SK-MEL-5 (cell line): ENCODE data around the gene MSH5. TPM values are rescaled to one million over a fixed set of nuclear protein-coding genes. Genes with fewer than 3 reads are reported as not detected.

Experiments
- DNase-seq: peaks from one replicate; pipeline ENCODE4 v3.0.0-alpha.2; 2016; ENCODE audit warnings: low read depth, low spot score
- in situ Hi-C: cut with HindIII; loops from 2 replicates; pipeline ENCODE4 v1.10.0; 2016; ENCODE audit warnings: low sequenced_read_pairs, high pct_unique_total_duplicates, low pct_unique_long_range_greater_than_20kb
- total RNA-seq: library from RNA; depleted of rRNA; stranded (reverse); fragments of >200 nt; shearing (Covaris generic); gene quantifications from 2 replicates; pipeline ENCODE4 v1.2.3, GENCODE V29; 2014

MSH5 gene
- total RNA-seq, 1 experiment from 2014 or later = 16.1 TPM

DNA sequence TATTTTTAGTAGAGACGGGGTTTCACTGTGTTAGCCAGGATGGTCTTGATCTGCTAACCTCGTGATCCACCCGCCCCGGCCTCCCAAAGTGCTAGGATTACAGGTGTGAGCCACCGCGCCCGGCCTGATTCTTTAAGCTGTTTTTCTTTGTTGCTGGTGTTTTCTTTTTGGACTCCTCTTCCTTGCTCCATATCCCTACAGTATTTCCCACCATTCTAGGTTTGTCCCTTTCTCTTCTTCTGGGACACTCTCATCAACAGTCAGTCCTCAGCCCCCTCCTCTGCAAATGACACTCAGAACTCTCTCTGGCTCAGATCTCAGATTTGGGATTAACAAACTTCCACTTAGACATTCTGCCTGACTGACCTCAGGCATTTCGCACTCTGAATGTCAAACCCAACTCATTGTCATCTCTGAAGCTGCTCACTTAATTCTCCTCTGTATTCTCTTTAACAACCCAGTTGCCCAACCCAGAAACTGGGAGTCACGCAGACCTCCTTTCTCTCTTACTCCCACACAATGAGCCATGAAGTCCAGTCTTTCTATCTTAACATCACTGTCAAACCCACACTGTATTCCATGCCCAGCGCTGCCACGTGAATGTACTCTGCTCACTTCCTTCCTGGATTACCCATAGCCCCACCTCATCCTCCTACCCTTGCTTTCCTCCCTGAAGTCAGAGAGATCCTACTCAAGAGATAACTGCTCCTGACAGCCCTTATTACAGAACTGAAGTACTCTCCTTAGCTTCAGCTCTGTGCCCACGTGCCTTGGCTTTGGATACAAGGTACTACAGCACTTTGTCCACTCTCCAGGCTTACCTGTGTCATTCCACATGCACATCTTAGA is 14.1 kb upstream of the MSH5 start:
- in situ Hi-C loops = no loop called here
- DNase-seq = peak; percentile 48

GRCh38 chr6:31727034-31727716 is 12.6 kb upstream of the MSH5 start:
- no peak for DNase-seq
- in situ Hi-C loops = no loop called here

- in situ Hi-C loops = no loop called here
Measured at GRCh38 chr6:31727717-31728671, 11.8 kb upstream of the MSH5 start.

DNA sequence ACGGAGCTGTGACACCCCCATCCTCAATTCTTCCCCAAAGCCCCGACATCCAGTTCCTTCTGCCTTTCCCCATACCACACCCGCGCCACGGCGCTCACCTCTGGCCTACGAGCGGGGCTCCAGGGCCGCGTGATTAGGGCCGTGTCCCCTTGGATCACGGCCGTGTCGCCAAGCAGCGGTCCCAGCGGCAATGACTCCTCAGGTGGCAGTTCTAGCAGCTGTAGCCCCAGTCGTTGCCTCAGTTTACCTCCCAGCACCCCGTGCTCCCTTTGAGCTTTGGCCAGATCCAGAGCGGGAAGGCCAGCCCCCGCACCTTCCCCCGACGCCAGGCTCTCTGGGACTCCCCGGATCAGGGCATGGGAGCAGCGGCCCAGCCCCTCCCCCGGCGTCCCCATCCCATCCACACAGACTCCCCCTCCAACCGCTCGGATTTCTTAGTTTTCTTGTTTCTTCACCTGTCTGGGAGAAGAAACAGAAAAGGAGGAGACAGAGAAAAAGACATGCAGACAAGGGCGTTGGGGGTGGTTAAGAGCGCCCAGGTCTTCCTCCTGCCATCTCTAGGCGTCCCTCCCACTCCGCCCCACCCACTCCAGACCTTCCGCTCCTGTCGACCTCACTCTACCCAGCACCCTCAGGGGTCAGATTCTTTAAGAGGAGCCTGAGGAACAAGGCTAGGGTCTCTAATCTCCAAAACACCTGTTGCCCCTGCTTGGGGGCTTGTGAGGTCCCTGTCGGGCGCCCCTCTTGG is 10.9 kb upstream of the MSH5 start, which contains the start of gene DDAH2:
DDAH2 (minus strand) TSS at position 533 of the 748 bp plus-strand sequence; CDS start at position 395, 138 bp downstream.
- in situ Hi-C loops = no loop called here
- DNase-seq = no peak

More at GRCh38 chr6:31727717-31728671, 11.8 kb upstream of the MSH5 start:
- DNase-seq = no peak

DNA sequence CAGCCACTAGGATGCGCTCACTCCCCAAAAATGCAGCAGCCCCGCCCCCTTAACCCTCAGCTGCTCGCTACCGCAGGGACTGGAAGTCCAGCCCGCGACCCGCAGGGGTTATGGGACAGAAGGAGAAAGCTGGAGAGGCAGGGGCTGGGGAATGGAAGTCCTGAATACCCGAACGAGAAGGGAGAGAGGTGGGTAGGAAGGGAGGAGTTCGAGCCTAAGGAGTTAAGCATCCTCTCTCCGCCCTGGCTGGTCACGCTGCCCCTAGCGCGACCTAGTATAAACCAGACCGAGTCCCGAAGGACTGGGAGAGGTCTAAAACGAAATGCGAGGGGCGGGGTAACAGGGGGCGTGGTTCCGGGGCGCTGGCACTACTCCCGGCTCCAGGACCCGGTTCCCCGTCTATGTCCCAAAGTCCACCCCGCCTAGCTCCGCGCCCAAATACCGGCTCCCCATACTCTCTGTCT is 10.3 kb upstream of the MSH5 start:
- in situ Hi-C loops = no loop called here
- peak; percentile 83 for DNase-seq

DNA sequence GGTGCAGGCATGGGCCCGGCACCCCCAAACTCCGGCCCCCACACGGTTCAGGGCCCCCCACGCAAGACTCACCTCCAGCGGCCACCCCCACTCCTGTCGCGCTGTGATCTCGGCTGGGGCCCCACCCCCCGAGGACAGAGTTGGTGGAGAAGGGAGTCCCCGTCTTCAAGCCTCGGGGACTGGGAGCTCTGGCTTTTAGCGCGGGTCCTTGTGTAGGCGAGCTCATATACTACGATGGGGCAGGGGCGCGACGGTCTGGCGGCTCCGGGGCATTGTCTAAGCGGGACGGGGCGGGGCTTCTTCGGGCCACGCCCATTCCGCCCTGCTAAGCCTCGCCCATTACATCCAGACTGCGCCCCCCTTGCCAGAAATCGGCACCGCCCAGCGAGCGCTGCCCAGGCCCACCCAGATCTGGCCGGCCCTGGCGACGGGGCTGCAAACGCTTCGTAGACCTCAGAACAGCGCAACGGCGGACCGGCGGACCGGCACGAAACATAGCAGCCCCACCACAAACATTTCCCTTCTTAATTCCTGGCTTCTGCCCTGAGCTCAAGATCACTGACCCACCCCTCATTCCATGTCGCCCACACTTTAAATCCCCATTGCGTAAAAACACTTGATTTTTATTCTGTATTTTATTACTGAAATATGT is 9.7 kb upstream of the MSH5 start:
- in situ Hi-C loops = no loop called here

GRCh38 chr6:31730631-31731086 is 9.1 kb upstream of the MSH5 start:
- DNase-seq = no peak
- in situ Hi-C loops = no loop called here

More for the DNA sequence above, 9.7 kb upstream of the MSH5 start:
- DNase-seq = peak; percentile 75

DNA sequence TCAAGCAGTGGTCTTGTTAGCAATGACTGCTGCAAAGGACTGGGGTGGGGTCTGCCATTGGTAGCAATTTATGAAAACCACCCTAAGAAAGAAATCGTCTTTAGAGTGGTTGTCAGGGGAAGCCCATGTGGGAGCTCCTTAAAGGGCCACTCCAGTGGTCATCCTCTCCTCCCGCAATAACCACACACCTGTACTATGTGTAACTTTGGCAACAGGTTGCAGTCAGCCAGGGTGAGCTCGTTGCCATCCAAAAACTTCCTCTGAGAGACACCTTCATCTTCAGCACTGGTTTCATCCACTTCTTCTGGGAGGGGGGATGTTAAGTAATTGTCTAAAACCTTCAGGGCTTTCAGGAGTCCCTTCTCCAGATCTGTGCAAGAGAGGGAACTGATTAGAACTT is 7.8 kb upstream of the MSH5 start:
- in situ Hi-C loops = no loop called here
- DNase-seq = no peak

- no peak for DNase-seq
- in situ Hi-C loops = no loop called here
Measured at GRCh38 chr6:31733734-31734133, 6.1 kb upstream of the MSH5 start.

DNA sequence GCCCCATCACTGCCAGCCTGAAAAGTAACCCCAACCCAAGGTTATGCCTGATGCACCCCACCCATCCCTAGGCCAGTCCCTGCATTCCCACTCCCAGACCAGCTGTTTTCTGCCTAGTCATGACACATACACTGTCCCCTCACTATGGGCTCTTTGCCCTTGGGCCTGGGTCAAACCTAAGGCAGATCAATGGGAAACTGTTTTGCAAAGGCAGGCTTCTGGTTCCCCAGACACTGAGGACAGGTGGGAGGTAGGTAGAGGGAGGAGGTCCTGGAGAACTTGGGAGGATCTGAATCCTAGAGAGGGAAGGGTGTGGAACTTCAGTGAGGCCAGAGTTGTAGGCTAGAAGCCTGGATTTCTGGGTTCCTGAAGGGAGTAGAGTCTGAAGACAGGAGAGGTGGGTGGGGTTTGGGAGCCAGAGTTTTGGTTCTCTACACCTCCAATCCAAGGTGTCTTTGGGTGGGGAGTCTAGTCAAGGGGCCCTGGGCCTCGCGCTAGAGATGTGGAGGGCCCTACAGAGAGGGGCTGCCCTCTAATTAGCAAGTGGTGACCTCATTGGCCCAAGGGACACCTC is 5.5 kb upstream of the MSH5 start:
- in situ Hi-C loops = no loop called here
- DNase-seq = no peak

GRCh38 chr6:31734821-31735406 is 4.9 kb upstream of the MSH5 start:
- in situ Hi-C loops = no loop called here
- peak; percentile 39 for DNase-seq

GRCh38 chr6:31736021-31736767 is 3.6 kb upstream of the MSH5 start, which contains the start of gene CLIC1:
Gene CLIC1, minus strand, starts transcription at chr6:31736530. Its CDS starts 230 bp downstream, at chr6:31736300.
- peak; percentile 74 for DNase-seq
- in situ Hi-C loops = no loop called here

GRCh38 chr6:31736768-31737314 is 3.0 kb upstream of the MSH5 start:
- no peak for DNase-seq

DNA sequence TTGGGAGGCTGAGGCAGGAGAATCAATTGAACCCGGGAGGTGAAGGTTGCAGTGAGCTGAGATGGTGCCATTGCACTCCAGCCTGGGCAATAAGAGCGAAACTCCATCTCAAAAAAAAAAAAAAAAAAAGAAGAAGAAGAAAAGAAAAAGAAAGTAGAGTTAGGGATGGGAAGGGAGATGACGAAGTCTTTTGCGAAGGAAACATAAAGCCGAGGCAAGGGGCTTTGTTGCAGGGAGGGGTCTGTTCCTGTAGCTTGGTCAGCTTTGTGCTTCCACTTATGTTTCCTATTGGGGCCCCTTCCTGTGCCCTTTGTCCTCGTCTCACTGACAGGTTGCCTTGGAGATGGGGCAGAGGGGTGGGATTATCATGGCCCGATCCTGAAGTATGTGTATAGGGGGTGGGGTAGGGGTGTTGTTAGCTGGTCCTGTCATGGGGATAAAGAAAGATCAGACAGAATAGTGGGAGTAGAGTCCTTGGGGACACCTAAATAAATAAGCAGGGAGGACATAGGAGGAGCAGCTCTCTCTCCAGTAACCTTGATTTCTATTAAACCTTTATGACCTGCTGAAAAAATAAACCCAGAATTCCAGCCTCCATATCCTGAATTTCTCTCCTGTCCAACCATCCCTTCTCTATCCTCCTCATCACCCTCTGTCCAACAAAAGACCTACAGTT is 2.4 kb upstream of the MSH5 start:
- DNase-seq = no peak
- in situ Hi-C loops = no loop called here

More at GRCh38 chr6:31736768-31737314, 3.0 kb upstream of the MSH5 start:
- in situ Hi-C loops = no loop called here
